ENCODE results near the gene OR5K4.

- no peak for TF ChIP-seq CTCF (IDR thresholded peaks at IDR 0.05)
- no peak for TF ChIP-seq POLR2A (IDR thresholded peaks at IDR 0.05)
Measured at GRCh38 chr3:98359250-98359649, 5.6 kb downstream of the OR5K4 start.
